GM21786 (cell line): ENCODE measurements around the gene CCDC107.
"Not testable (repeated sequence)": the region's sequence is repeated elsewhere in the genome, so short reads cannot be mapped to it uniquely, and the experiment has no call there.

ENCODE experiments used
- ATAC-seq: cut with Tn5 transposase; IDR thresholded peaks from one replicate; pipeline ENCODE4 v1.9.1; 2021; ENCODE audit not compliant: unreplicated experiment

CCDC107 gene

GRCh38 chr9:35658137-35658967 is at the start of gene CCDC107:
CCDC107 (plus strand) TSS chr9:35658292; CDS start chr9:35658380, 88 bp downstream.
- peak; percentile 65 for ATAC-seq

- no peak for ATAC-seq
Measured at GRCh38 chr9:35609001-35609819, 48.9 kb upstream of the CCDC107 start.

- no peak for ATAC-seq
Measured at GRCh38 chr9:35609820-35610163, 48.3 kb upstream of the CCDC107 start.

GRCh38 chr9:35611230-35611797 is 46.8 kb upstream of the CCDC107 start:
- no peak for ATAC-seq

- not testable (repeated sequence) for ATAC-seq
Measured at GRCh38 chr9:35612066-35612465, 46.0 kb upstream of the CCDC107 start.

- ATAC-seq = no peak
Measured at GRCh38 chr9:35612843-35613242, 45.2 kb upstream of the CCDC107 start.

GRCh38 chr9:35615981-35616680 is 42.0 kb upstream of the CCDC107 start:
- no peak for ATAC-seq

GRCh38 chr9:35616681-35617459 is 41.2 kb upstream of the CCDC107 start:
- ATAC-seq = no peak

GRCh38 chr9:35617548-35617947 is 40.5 kb upstream of the CCDC107 start:
- no peak for ATAC-seq

GRCh38 chr9:35618325-35618727 is 39.8 kb upstream of the CCDC107 start, which contains the start of gene CD72:
CD72 (minus strand) TSS chr9:35618413; CDS start chr9:35618303, 110 bp downstream.
- peak; percentile 30 for ATAC-seq

- ATAC-seq = peak; percentile 49
Measured at GRCh38 chr9:35618854-35619799, 39.0 kb upstream of the CCDC107 start.

GRCh38 chr9:35619800-35620158 is 38.3 kb upstream of the CCDC107 start:
- ATAC-seq = peak; percentile 50

- no peak for ATAC-seq
Measured at GRCh38 chr9:35627575-35627974, 30.5 kb upstream of the CCDC107 start.

- ATAC-seq = no peak
Measured at GRCh38 chr9:35628389-35628991, 29.6 kb upstream of the CCDC107 start.

GRCh38 chr9:35629597-35629996 is 28.5 kb upstream of the CCDC107 start:
- ATAC-seq = no peak

GRCh38 chr9:35635730-35636129 is 22.4 kb upstream of the CCDC107 start:
- ATAC-seq = no peak

- ATAC-seq = no peak
Measured at GRCh38 chr9:35636135-35636876, 21.8 kb upstream of the CCDC107 start.

- ATAC-seq = not testable (repeated sequence)
Measured at GRCh38 chr9:35636877-35637246, 21.2 kb upstream of the CCDC107 start.
